Hippocampal formation (tissue), 2 donors: ENCODE results near the gene ARAP2.

ENCODE experiments used
- DNase-seq, 2 donors: peaks; one replicate each; lab custom pipeline; 2025; lab: John Stamatoyannopoulos, UW

The ARAP2 gene

DNA sequence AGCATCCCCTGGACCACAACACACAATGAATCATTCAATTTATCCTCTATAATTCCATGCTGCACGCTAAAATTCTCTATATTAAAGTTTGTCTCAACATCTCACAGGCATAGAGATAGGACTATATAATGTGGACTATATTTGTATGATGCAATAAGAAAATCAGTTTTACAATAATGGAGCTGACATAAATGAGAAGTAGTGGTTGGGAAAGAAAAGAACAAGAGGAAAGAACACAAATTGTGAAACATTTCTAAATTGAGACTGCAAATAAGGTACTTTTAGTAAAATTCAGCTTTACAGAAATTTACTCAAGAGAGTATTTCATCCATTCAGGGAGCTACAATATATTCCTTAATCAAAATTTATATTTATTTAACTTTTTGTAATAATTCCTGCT, 120.4 kb downstream of the ARAP2 start:
- no peak for DNase-seq

- no peak for DNase-seq
Observed at GRCh38 chr4:36115312-36115711, 129.0 kb downstream of the ARAP2 start.

DNA sequence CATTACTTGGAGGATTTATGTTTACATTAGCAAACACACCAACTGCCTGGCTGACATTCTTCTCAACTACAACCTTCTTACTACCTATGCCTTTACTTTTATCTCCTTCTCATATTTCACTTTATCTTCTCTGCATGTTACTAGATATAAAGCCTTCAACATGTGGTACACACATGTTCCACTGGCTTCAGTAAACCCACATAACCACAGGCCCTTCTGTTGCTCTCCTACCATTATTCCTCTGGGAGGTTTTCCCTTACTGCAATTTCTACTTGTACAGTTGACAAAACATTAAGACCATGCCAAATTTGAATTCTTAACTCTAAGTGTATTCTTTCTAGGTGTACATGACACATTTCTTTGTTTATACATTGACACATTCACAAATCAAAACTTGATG, 133.1 kb downstream of the ARAP2 start:
- no peak for DNase-seq

- no peak for DNase-seq
Observed at GRCh38 chr4:36099509-36099908, 144.8 kb downstream of the ARAP2 start.

DNA sequence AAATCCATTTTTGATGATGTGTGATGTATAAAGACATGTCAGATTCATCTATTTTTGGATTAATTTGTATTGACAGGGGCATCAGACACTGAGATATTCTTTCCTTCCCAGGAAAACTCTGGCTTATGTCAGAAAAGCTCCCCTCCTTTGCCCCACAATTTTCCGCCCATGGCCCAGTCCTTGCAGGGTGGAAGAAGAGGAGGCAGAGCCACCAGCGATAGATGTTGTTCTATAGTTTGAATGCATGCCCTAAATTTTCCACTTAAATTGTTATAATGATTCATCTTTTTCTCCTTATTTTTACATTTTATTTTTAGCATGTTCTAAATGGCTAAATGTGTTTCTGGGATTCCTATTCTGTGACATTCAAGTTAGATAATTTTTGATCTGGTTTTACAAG, 149.3 kb downstream of the ARAP2 start:
- DNase-seq = no peak

- no peak for DNase-seq
Observed at GRCh38 chr4:36091997-36092396, 152.3 kb downstream of the ARAP2 start.

DNA sequence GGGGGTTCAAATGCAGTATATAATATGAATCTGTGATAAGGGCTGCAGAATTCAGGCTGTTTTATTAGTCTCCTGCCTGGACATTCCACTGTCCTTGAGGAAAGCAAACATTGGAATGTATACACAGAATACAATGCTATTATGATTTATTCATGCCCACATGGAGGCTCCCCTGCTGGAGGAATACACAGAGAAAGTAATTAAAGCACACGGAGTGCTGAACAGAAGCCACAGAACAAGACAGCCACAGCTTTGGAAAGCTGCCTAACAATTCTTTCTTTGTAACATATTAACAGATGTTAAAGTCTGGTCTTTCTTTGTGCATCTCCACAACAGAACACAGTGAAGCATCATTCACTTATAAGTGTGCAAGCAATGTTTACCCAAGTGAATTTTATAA, 155.8 kb downstream of the ARAP2 start:
- DNase-seq = peak in 1 of 2 donors; percentile 59

GRCh38 chr4:36086261-36086786, 158.0 kb downstream of the ARAP2 start:
- DNase-seq = no peak

DNA sequence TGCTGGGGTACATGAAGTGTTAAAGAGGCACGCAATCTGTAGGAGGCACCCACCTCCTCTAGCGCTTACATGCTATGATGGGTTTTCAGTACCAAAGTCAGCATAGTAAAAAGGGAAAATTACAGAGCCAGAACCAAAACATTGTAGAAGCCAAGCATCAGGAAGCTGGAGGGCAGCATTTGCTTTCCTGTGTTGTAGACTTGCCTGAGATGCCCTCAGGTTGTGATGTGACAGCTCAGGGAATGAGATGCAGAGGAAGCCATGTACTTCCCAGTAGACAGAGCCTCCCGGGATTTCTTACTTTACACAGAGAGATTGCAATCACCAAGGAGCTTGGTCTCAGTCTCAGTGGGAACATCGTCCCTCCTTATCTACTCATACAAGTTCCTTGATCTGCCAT, 161.5 kb downstream of the ARAP2 start:
- no peak for DNase-seq

DNA sequence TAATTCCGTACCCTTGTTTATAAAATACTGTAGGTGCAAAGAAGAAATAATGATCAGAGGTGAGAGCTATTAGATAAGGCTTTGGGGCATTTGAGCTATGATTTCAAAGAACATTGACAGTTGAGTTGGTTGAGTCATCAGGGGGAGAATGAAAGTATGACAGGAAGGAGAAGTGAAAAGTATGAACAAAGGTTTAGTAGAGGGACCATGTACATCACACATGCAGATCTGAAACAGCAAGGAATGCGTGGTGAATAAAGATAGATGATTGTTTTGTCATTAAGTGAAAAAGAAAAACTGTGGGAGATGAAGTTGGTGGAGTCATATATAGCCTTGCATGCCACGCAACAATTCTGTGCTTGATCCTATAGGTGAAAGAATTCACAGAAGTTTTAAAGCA, 163.1 kb downstream of the ARAP2 start:
- DNase-seq = no peak

- DNase-seq = no peak
Observed at GRCh38 chr4:36079666-36080065, 164.6 kb downstream of the ARAP2 start.

- DNase-seq = no peak
Observed at GRCh38 chr4:36078319-36078718, 166.0 kb downstream of the ARAP2 start.

DNA sequence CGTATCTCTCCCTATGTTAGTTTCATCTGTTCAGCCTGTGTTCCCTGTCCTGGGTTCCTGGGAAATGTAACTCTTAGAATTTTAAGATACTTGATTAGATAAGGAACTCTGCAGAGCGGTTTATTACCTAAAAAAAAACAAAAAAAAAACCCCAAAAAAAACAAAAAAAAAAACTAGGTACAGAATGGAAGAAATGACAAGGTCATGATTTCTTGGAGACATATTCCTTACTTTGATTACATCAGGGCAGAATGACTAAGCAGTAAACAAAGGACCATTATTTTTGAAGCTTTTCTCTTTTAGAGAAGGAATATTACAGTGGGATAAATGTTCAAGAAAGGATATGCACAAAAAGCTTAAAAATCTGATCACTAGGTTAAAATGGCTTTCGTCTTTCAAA, 171.8 kb downstream of the ARAP2 start:
- no peak for DNase-seq

DNA sequence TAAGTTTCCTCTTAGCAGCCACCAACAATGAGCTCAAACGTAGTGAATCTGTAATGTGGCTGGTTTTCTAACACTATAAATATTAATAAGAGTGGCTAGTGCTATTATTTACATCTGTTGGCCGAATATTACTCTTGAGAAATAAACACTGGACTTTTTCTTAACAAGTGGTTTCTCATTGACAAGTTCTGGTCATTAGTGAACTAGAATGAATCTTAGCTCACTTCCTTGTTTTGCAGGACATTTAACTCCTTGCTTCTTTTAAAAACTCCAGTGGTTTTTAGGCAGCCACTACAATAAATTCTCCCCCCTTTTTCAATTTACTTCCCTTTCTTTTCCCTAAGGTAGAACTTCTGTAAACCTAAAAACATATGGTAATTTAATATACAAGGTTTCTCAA, 177.2 kb downstream of the ARAP2 start:
- DNase-seq = no peak

GRCh38 chr4:36065274-36065871, 178.9 kb downstream of the ARAP2 start:
- DNase-seq = no peak

GRCh38 chr4:36064117-36064516, 180.2 kb downstream of the ARAP2 start:
- DNase-seq = no peak

GRCh38 chr4:36056136-36056535, 188.2 kb downstream of the ARAP2 start:
- DNase-seq = no peak

GRCh38 chr4:36054694-36055422, 189.5 kb downstream of the ARAP2 start:
- peak in 1 of 2 donors; percentile 42 for DNase-seq

DNA sequence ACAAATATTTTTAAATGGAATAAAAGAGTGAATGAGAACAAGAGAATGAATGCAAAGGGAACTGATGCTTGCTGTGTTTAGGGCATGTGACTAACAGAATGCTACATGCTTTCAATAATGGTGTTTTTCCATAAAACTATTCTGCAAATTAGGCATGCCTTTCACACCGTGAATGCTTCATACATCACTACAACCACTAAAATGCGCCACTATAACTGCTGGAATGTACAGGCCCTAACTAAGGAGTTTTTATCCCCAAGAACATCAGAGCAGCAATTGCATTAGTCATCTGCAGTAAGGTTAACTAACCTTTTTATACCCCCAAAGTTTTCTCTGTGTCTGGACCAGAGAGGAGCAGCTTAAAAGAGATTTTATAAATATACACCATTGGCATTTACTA, 190.4 kb downstream of the ARAP2 start:
- no peak for DNase-seq

DNA sequence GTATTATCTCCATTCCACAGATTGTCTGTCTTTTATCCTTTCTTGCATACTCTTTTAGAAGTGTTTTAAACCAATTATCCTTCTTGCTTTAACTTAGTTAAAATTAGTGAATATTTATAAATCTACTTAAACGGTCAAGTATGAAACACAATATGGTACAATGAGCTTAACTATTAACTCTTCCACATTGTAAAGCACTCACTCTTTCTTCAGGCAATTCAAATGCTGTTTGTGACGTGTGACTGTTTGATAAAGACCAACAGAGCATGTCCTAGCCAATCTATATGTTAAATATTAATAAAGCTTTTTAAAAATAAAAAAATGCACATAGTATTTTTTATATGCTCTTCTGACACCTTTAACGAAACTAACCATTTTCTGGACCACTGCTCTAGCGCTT, 192.7 kb downstream of the ARAP2 start:
- DNase-seq = no peak

DNA sequence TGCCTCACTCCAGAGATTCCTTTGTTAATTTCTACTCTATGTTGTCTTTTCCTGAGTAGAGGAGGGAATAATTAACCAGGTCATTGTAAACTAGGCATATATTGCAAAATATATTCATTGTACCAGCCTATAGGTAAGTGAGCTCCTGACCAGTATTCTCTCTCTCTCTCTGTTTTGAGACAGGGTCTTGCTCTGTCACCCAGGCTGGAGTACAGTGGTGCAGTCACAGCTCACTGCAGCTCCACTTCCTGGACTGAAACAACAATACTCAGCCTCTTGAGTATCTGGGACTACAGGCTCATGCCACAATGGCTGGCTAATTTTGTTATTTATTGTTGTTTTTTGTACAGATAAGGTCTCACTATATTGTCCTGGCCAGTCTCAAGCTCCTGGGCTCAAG, 198.3 kb downstream of the ARAP2 start:
- DNase-seq = no peak

GRCh38 chr4:36043901-36044300, 200.4 kb downstream of the ARAP2 start:
- DNase-seq = no peak

- DNase-seq = no peak
Observed at GRCh38 chr4:36043241-36043640, 201.1 kb downstream of the ARAP2 start.
